ENCODE data around the gene GP1BA. TPM values are rescaled to one million over a fixed set of nuclear protein-coding genes. Genes with fewer than 3 reads are reported as not detected.

GP1BA gene
- total RNA-seq, 6 experiments from 2014 or later: 0.13 to 0.20 (median 0.15) TPM; not detected in 3

- Histone ChIP-seq H3K9me3 (no peaks in the 10 kb centered on the region), H3K4me1 (peaks cover 0 to 21% (median 8%) of the 10 kb centered on the region in 4 donors), H3K27ac (no peak overlapping the region), H3K36me3 (peaks cover 0 to 50% (median 13%) of the 10 kb centered on the region in 4 donors), H3K27me3 (no peaks in the 10 kb centered on the region), H3K4me3 (no peak overlapping the region)
- ATAC-seq (no peak), DNase-seq (peak in 1 of 3 donors; percentile 52)
- intact Hi-C loops (cut with DNase I): no loop called here
- TF ChIP-seq CTCF (IDR thresholded peaks at IDR 0.05): no peak
- TF ChIP-seq POLR2A (IDR thresholded peaks at IDR 0.05): no peak
- 96% methylated on average over 4 of the region's 13 CpGs for WGBS (ENCODE audit: insufficient coverage, low coverage, low lambda C conversion rate, missing lambda C conversion rate)
Observed at GRCh38 chr17:4895121-4895520, 37.0 kb upstream of the GP1BA start.

- peaks cover 0 to 25% (median 11%) of the 10 kb centered on the region in 4 donors for H3K4me1 ChIP-seq
- H3K27ac ChIP-seq: no peak overlapping the region
- no peaks in the 10 kb centered on the region for H3K27me3 ChIP-seq
- H3K9me3 ChIP-seq: no peaks in the 10 kb centered on the region
- intact Hi-C loops (cut with DNase I): no loop called here
- ATAC-seq (no peak), DNase-seq (peak in 2 of 3 donors; percentile 49 to 57)
- TF ChIP-seq CTCF (IDR thresholded peaks at IDR 0.05): no peak
- TF ChIP-seq POLR2A (IDR thresholded peaks at IDR 0.05): no peak
- H3K4me3 ChIP-seq: no peak overlapping the region
- 68% methylated on average over 9 of the region's 27 CpGs for WGBS (ENCODE audit: insufficient coverage, low coverage, low lambda C conversion rate, missing lambda C conversion rate)
- H3K36me3 ChIP-seq: peaks cover 0 to 43% (median 7%) of the 10 kb centered on the region in 4 donors
Observed at GRCh38 chr17:4895657-4896331, 36.3 kb upstream of the GP1BA start.

GRCh38 chr17:4896332-4897197 is 35.5 kb upstream of the GP1BA start:
- H3K27me3 ChIP-seq: no peaks in the 10 kb centered on the region
- peaks cover 0 to 41% (median 7%) of the 10 kb centered on the region in 4 donors for H3K36me3 ChIP-seq
- no peak for ATAC-seq
- peaks cover 0 to 27% (median 12%) of the 10 kb centered on the region in 4 donors for H3K4me1 ChIP-seq
- no peak for TF ChIP-seq POLR2A (IDR thresholded peaks at IDR 0.05)
- no peak for TF ChIP-seq CTCF (IDR thresholded peaks at IDR 0.05)
- no peaks in the 10 kb centered on the region for H3K9me3 ChIP-seq
- WGBS (ENCODE audit: insufficient coverage, low coverage, low lambda C conversion rate, missing lambda C conversion rate): 100% methylated on average over 1 of the region's 27 CpGs
- peak in 1 of 3 donors; percentile 52 for DNase-seq
- no peak overlapping the region for H3K27ac ChIP-seq
- no peak overlapping the region for H3K4me3 ChIP-seq
- intact Hi-C loops (cut with DNase I): no loop called here

- intact Hi-C loops (cut with DNase I): no loop called here
Observed at GRCh38 chr17:4897198-4897687, 34.8 kb upstream of the GP1BA start.

More at GRCh38 chr17:4897198-4897687, 34.8 kb upstream of the GP1BA start:
- ATAC-seq (no peak), DNase-seq (peak in 1 of 3 donors; percentile 57)
- Histone ChIP-seq H3K27me3 (no peaks in the 10 kb centered on the region), H3K36me3 (peaks cover 0 to 34% (median 7%) of the 10 kb centered on the region in 4 donors), H3K4me3 (no peak overlapping the region), H3K27ac (no peak overlapping the region), H3K4me1 (peaks cover 0 to 27% (median 12%) of the 10 kb centered on the region in 4 donors), H3K9me3 (no peaks in the 10 kb centered on the region)
- TF ChIP-seq CTCF (IDR thresholded peaks at IDR 0.05): no peak
- TF ChIP-seq POLR2A (IDR thresholded peaks at IDR 0.05): no peak
- WGBS (ENCODE audit: insufficient coverage, low coverage, low lambda C conversion rate, missing lambda C conversion rate): 90% methylated on average over 3 of the region's 10 CpGs
